NCI-H1694 (cell line): ENCODE data around the gene PILRB.
"Not testable (repeated sequence)": the region's sequence is repeated elsewhere in the genome, so short reads cannot be mapped to it uniquely, and the experiment has no call there.

Experiments used
- DNase-seq: peaks from one replicate; lab custom pipeline; 2025; lab: John Stamatoyannopoulos, UW

PILRB gene

DNA sequence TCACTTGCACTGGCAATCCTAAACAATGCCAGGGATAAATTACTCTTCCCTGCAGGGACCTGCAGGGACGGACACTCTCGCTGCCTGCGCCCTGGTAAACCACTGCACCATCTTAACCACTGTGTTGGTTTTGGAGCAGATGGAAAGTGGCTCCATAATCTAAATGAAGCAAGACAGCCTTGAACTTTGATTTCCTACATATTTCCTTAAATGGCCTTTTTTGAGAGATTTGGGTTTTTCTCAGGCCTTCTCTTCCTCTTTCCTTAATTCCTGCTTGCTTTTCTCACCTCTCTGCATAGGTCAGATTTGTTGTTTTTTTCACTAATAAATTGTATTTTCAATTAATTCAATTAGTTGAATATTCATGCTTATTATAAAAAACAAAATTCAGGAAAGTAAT is 18.1 kb downstream of the PILRB start:
- DNase-seq = no peak

DNA sequence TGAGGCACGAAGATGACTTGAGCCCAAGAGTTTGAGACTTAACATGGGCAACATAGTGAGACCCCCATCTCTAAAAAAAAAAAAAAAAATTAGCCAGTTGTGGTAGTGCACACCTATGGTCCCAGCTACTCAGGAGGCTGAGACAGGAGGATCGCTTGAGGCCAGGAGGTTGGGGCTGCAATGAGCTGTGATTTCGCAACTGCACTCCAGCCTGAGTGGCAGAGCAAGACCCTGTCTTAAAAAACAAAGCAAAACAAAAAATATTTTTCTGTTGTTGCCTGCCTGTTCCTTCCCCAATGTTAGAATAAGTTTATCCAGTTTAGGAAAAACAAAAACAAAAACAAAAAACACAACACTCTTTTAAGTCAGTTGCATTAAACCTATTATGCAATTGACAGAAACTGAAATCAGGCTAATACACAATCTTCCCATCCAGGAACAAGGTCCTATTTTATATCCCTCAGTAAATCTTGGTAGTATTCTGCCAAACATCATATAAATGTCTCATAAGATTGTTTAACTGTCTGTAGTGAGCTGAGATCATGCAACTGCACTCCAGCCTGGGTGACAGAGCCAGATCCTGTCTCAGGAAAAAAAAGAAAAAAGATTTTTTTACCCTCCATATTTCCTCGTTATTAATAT is 20.3 kb downstream of the PILRB start:
- no peak for DNase-seq

DNA sequence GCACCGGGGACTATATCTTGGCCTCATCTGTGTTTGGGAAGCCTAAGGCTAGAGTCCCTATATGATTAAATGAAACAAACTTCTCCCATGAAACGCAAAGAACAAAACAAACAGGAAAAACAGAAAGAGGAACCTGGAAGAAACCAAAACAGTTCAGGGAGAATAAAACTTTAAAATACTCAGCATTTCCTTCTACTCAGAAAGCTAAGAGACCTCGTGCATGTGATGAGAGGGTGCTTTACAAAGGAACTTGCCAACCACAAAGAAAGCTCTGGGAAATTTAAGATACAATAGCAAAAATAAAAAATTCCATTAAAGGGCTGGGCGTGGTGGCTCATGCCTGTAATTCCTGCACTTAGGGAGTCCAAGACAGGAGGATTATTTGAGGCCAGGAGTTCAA is 22.3 kb downstream of the PILRB start:
- no peak for DNase-seq

DNA sequence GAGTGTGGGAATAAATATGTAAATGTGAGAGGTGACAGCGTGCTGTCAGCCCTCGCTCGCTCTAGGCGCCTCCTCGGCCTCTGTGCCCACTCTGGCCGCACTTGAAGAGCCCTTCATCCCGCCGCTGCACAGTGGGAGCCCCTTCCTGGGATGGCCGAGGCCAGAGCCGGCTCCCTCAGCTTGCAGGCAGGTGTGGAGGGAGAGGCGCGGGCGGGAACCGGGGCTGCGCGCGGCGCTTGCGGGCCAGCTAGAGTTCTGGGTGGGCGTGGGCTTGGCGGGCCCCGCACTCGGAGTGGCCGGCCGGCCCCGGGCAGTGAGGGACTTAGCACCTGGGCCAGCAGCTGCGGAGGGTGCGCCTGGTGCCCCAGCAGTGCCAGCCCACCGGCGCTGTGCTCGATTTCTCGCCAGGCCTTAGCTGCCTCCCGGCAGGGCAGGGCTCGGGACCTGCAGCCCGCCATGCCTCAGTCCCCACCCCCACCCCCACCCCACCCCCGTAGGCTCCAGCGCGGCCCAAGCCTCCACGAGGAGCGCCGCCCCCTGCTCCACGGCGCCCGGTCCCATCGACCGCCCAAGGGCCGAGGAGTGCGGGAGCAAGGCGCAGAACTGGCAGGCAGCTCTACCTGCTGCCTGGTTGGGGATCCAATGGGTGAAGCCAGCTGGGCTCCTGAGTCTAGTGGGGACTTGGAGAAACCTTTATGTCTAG is 23.8 kb downstream of the PILRB start:
- not testable (repeated sequence) for DNase-seq

DNA sequence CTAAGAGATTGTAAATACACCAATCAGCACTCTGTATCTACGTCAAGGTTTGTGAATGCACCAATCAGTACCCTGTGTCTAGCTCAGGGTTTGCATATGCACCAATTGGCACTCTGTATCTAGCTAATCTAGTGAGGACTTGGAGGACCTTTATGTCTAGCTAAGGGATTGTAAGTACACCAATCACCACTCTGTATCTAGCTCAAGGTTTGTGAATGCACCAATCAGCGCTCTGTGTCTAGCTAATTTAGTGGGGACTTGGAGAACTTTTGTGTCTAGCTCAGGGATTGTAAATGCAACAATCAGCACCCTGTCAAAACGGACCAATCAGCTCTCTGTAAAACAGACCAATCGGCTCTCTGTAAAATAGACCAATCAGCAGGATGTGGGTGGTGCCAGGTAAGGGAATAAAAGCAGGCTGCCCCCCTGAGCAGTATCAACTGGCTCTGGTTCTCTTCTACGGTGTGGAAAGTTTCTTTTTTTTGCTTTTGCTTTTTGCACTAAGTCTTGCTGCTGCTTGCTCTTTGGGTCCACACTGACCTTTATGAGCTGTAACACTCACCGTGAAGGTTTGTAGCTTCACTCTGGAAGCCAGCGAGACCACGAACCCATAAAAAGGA is 24.4 kb downstream of the PILRB start:
- DNase-seq = peak; percentile 50

DNA sequence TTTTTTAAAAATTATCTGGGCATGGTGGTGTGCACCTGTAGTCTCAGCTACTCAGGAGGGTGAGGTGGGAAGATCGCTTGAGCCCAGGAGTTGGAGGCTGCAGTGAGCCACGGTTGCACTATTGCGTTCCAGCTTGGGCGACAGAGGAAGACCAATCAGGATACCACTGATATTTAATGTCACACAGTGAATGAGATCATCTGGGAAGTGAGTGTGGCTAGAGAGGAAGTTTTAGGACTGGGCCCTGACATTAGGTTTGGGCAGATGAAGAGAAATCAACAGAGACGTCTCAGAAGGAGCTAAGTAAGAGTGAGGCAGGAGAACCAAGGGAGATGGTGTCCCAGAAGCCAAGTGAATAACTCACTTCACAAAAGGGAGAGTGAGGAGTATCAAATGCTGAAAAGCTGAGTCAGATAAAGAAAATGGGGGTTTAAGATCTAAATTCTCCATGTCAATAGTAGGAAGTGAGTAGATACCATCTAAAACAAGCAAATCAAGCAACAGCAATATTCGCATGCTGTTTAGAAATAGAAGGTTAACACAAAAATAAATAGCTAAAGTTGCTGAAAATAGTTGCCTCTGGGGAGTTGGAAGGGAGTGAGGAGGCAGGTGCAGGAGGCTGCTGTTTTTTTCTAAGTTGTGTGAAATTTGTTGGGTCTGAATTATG is 26.8 kb downstream of the PILRB start:
- DNase-seq = no peak

DNA sequence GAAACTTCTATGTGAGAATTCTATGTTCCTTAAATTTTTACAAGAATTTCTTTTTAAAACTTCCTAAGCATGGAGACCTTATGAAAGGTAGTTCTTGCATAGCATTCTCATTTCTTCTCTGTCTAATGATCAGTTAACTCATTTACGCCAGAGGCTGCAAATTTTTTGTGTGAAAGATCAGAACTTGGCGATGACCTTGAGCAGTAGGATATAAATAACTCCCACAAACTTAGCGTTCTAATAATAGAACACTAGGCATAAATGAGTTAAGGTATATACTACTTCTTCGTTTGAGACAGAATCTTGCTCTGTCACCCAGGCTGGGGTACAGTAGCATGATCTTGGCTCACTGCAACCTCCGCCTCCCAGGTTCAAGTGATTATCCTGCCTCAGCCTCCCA is 29.0 kb downstream of the PILRB start:
- no peak for DNase-seq

DNA sequence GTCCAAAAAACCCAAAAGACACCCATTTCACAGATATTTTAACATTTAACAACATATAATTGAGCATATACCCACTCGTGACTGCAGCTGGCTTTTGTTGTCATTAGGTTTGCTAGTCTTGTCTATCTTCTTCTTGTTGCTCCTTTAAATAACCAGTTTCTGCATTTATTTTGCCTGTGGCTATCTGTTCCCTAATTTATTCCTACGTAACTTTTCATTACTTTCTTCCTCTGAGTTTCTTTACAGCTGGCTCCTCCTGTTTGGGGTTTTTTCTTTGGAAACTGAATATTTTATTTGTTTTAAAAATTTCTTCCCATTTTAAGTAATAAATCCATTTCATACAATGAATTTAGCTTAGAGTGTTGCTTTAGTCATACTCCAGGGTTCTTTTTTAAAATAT is 29.8 kb downstream of the PILRB start:
- no peak for DNase-seq

DNA sequence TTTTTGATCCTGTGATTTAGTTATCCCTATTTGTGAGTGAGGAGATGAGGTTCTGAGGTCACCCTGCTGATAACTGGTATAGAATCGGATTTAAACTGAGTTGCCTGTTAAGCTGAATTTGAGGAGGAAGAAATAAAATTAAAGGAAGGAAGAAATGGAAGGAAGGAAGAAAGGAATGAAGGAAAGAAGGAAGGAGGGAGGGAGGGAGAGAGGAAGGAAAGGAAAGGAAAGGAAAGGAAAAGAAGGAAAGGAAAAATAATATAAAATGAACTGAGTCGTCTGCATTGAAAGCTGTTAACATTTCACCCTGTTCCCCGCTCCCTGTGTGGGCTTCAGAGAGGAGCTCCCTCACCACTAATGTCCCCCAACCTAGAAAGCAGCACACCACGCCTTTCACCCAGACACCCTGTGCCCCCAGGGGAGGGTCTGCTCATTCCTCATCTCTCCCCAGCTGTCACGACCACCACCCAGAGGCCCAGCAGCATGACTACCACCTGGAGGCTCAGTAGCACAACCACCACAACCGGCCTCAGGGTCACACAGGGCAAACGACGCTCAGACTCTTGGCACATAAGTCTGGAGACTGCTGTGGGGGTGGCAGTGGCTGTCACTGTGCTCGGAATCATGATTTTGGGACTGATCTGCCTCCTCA is 31.6 kb downstream of the PILRB start:
- DNase-seq = no peak

DNA sequence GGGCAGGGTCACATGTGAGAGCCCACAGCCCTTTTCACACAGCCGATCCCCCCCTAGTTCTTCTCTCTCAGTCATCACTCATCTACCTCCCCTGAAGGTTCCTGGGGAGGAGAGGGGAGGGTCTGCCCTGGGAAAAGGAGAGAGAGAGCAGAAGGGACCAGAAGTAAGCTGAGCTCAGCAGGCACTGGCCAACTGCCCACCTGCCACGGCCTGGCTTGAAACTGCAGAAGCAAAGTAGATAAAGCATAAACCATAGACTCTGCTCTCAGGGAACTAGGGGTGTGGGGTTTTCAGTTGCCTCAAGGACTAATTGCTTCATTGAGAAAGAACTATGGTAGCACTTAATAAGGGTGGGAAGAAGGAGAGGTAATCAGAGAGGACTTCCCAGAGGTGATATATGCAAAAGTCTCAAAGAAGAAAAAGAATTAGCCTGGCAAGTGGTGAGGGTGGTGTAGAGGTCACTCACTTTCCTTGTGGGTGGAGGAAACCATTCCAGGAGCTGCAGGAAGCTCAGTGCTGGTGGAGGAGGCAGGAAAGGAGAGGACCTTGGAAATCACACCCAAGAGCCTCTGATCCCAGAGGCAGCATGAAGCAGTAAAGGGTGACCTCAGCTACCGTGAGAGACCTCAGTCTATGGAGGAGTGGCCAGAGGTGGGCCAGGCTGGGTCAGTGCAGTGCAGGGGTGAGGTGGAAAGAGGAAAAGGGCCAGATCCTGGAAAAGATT is 32.5 kb downstream of the PILRB start:
- DNase-seq = no peak

DNA sequence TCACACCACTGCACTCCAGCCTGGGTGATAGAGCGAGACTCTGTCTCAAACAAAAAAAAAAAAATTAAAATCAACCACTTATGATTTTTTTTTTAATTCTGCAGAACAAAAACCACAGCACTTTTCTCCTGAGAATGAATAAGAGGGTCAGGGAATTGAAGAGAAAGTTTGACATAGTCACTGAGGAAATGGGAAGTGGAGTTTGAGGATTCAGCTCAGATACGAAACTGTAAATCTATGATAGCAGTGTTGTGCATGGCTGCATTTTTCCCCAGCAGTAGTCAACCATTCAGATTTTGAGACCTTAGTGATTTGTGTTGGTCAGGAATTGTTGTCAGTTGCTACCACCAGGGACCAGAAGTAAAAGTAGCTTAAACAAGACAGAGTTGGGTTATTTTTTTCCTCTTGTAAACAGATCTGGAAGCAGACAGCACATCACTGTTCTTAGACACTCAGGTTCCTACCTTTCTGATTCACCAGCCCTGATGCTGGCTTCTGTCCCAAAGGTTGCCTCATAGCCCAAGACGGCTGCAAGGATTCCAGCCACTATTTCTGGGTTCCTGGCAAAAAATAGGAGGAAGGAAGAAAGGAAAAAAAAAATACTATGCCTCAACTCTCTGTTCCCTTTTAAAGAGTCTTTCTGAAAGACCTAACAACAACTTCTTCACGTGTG is 35.5 kb downstream of the PILRB start:
- no peak for DNase-seq

DNA sequence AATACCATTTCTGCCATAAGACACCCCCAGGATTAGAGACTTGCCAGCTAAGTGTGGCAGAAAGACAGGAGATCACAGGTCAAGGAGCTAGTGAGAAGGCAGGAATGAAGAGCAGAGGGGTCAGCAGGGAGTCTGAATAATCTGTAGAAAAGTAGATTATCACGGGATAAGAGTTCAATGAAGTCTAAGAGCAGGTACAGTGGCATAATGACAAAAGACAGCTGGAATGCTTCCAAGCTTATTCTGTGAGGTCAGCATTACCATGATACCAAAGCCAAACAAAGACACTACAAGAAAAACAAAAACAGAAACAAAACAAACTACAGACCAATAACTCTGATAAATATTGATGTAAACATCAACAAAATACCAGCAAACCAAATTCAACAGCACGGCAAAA is 36.2 kb downstream of the PILRB start:
- no peak for DNase-seq

DNA sequence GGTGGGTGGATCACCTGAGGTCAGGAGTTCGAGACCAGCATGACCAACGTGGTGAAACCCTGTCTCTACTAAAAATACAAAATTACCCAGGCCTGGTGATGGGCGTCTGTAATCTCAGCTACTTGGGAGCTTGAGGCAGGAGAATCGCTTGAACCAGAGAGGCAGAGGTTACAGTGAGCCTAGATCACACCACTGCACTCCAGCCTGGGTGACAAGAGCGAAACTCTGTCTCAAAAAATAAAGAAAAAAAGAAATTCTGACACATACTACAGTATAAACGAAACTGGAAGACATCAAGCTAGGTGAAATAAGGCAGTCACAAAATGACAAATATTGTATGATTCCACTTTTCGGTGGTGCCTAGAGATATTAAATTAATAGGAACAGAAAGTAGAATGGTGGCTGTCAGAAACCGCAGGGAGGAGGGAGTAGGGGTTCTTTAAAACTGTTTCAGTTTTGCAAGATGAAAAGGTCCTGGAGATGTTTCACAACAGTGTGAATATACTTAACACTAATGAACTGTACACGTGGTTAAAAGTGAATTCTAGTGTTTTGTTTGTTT is 38.6 kb downstream of the PILRB start:
- no peak for DNase-seq

DNA sequence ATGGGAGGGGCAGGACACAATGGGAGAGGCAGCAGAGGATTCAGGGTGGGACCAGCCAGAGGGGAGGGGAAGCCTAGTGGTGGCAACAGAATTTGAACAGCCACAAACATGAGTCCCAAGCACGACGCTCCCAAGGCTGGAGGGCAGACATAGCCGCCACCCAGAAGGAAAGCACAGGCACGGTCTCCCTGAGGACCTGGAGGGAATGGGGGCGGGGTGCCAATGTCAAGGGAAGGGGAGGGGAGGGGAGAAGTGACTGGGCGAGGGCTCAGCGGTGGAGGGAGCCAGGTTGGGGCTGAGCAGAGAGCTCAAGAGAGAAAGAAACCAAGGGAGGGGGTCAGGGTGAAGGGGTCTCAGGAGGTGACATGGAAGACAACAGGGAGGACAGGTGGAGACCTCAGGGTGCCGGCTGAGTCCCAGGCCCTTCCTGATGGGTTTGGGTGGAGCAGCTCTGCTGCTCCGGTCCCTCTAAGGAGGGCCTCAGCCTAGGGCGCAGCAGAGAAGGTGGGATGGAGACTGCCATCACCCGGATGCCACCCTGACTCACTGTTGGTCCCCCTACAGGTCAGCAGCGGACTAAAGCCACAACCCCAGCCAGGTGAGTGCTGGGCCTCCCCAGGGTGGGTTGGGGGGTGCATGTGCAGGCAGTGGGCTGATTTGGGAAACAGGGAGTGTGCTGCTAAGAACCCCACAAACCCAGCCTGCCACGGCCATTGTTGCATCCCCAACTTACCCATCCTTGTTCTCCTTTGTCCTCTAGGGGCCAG is 39.6 kb downstream of the PILRB start:
- no peak for DNase-seq

DNA sequence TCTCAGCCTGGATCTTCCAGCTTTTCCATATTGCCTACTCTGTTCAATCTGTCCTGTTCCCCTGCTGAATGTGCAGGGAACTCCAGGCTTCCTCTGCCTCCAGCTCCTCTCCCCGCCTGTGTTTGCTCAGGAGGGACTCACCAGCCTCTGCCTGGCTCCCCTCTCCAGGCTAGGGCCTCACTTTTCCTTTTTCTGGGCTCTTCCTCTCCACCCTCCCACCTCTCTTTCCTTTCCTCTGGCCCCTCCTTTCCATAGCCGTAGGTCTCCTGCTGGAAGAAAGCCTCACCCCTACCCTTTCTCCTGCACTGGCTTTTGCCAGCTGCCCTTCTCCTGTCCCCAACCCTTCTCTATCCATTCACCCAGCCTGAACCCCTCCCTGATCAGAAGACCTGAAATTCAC is 40.3 kb downstream of the PILRB start:
- DNase-seq = no peak

DNA sequence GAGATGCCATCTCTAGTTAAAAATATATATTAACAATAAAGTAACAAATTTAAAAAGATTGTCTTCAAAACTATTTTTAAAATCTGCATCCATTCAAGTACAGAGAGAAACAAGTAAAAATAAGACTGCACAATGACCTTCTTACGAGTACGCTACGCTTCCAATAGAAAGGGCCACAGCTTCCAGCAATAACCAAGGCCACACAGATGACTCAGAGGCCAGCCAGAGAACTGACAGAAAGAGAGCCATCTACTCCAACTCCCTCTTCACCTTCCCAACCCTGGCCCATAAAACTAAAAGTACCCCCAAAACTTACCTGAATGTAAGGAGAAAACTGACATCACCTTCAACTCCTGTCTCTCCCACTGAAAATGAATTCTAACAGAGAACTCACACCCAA is 42.1 kb downstream of the PILRB start:
- no peak for DNase-seq

DNA sequence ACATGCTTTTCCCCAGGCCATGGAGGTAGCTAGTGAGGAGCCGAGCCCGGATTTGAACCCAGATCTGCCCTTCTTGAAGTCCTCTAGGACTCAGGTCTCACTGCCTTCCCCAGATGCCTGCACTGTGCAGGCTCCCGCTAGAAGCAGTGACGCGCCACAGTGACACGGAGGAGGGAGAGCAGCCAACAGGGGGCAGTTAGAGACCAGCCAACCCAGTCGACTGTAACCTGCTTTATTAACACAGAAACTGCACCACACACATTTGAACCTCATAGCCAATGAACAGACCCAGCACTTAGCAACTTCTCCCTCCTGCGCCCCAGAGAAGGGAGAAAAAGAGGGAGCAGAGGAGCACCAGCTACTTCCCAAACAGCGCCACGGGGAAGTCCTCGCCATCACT is 42.7 kb downstream of the PILRB start:
- no peak for DNase-seq

DNA sequence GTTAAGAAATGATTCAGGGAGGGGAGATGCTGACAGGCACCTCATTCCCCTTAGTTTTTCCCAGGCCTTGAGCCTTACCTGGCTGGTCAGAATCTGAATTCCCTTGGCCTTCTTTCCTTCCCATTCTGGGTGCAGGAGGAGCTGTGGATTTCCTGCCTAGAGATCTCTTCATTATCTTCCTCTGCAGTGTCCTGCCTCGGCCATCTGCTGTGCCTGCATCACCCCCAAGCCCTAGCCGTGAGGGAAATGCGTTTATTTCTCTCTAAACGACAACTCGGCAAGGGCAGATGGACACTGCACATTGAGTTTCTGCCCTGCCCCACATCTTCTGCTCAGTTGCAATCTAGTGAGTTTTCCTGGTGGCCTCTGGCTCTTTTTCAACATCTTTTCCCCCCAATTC is 43.9 kb downstream of the PILRB start:
- no peak for DNase-seq

DNA sequence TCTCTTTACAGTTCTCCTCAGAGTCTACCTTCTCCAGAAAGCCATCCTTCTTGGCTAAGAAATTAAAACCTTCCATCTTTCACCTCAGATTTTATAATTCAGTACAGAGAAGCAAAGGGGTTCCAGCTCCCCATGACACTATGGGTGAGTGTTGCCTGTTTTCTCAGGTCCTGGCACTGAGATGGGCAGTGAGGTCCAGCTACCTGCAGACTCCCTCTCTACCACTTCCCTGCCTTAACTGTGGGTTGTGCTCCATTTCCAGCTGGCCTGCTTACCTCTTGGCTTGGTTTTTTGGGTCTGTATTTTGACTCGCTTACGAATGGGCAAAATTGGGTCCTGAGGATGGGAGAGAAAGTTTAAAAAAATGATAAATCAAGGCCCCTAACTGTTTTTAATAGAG is 44.3 kb downstream of the PILRB start:
- DNase-seq = no peak

DNA sequence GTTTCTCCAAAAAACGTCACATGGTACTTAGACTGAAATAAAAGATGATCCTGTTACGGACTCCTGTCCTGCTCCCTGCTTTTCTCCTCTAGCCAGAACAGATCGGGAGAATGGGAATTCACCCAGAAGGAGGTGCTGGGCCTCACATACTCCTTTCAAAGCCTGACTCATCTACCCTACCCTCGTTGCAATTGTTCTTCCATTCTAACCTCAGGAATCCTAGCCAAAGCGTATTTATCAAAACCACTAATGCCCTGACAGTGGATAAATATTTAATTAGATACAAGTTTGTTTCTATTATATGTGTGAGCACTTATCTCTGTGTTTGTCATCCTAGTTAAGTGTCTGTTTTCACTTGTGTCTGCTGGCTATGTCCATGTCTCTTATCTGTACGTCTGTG is 48.9 kb downstream of the PILRB start:
- no peak for DNase-seq
